HepG2 (cell line): ENCODE measurements around the gene DNAJC10. TPM values are rescaled to one million over a fixed set of nuclear protein-coding genes. Genes with fewer than 3 reads are reported as not detected.

ENCODE experiments used
- ATAC-seq: fragments of 200-7000 bp; cut with Tn5 transposase; 3 replicates; pipeline ENCODE4 v1.9.1; 2020; ENCODE audit warnings: mild to moderate bottlenecking, moderate library complexity
- BruUV-seq: library from RNA; stranded (reverse); fragments of 400-500 nt; replicated peaks from 2 replicates; lab custom pipeline; 2021; lab: Mats Ljungman, UMichigan
- CTCF ChIA-PET: fragments of 300-600 bp; formaldehyde crosslinking; extraction: SDS; loops from one replicate; lab custom pipeline; 2021; ENCODE audit warnings: low total read pairs, inconsistent platforms, low intra/inter-chr PET ratio; lab: Yijun Ruan, JAX
- POLR2A ChIA-PET: fragments of 350-600 bp; sonication (Branson Sonifier 250); formaldehyde crosslinking; loops from one replicate; lab custom pipeline; 2020; ENCODE audit warnings: antibody characterized with exemption, inconsistent platforms; lab: Yijun Ruan, JAX
- DNase-seq: peaks from one replicate; pipeline ENCODE4 v3.0.0-alpha.2; 2015; ENCODE audit warnings: low spot score
- FAIRE-seq: peaks from 3 replicates; lab custom pipeline; 2011; peaks lifted over from hg19 to GRCh38; lab: Jason Lieb, UNC
- H2AFZ ChIP-seq: one replicate; pipeline ENCODE4 v1.6.1; 2011; ENCODE audit warnings: low read length, inconsistent platforms
- H3K27ac ChIP-seq: fragments of 300-600 bp; 3 replicates; pipeline ENCODE4 v1.8.0; 2011; ENCODE audit warnings: mixed run types, mild to moderate bottlenecking, mixed read lengths, low read length, inconsistent platforms; ENCODE audit not compliant: insufficient read depth; ENCODE audit errors: extremely low read length
- H3K27me3 ChIP-seq, 2 experiments: fragments of 200-600 bp in 1 of 2; 2 replicates in 1 of 2; 3 replicates in 1 of 2; pipeline versions ENCODE4 v1.6.0 to v1.8.0; 2011; ENCODE audit warnings: low read length in 2 of 2, mild to moderate bottlenecking in 2 of 2, moderate library complexity in 2 of 2, inconsistent platforms in 1 of 2; ENCODE audit not compliant: insufficient read depth in 2 of 2, control insufficient read depth in 1 of 2
- H3K36me3 ChIP-seq, 2 experiments: fragments of 200-600 bp in 1 of 2; replicated peaks in 1 of 2; 2 replicates in 1 of 2; 3 replicates in 1 of 2; pipeline versions ENCODE4 v1.5.1 to v1.8.0; 2011; ENCODE audit warnings: low read length in 2 of 2, inconsistent platforms in 1 of 2; ENCODE audit not compliant: insufficient read depth in 2 of 2, control insufficient read depth in 1 of 2
- H3K4me1 ChIP-seq: 2 replicates; pipeline ENCODE4 v1.5.1; 2012; ENCODE audit warnings: low read length, inconsistent platforms; ENCODE audit not compliant: insufficient read depth
- H3K4me2 ChIP-seq: 2 replicates; pipeline ENCODE4 v1.6.0; 2011; ENCODE audit warnings: low read depth, low read length, inconsistent platforms
- H3K4me3 ChIP-seq, 3 experiments: fragments of 200-600 bp in 1 of 3; sonication (generic), shearing (Covaris generic) in 1 of 3; replicated peaks in 1 of 3; 2 replicates each; pipeline ENCODE4 v1.5.1; 2011 to 2016; ENCODE audit warnings: low read length in 3 of 3, inconsistent platforms in 2 of 3, low read depth in 2 of 3, mild to moderate bottlenecking in 2 of 3, control low read depth in 1 of 3, mixed read lengths in 1 of 3; ENCODE audit not compliant: insufficient read depth in 1 of 3
- H3K79me2 ChIP-seq: one replicate; pipeline ENCODE4 v1.6.1; 2011; ENCODE audit warnings: low read length, inconsistent platforms; ENCODE audit not compliant: insufficient read depth
- H3K9ac ChIP-seq: 2 replicates; pipeline ENCODE4 v1.6.0; 2011; ENCODE audit warnings: mild to moderate bottlenecking, low read depth, low read length, inconsistent platforms; ENCODE audit not compliant: insufficient read depth
- H3K9me3 ChIP-seq: 2 replicates; pipeline ENCODE4 v1.5.1; 2012; ENCODE audit warnings: mild to moderate bottlenecking, low read length
- H4K20me1 ChIP-seq: 2 replicates; pipeline ENCODE4 v1.6.0; 2011; ENCODE audit warnings: inconsistent platforms, mild to moderate bottlenecking, low read length, moderate library complexity; ENCODE audit not compliant: insufficient read depth
- ARID2 ChIP-seq: sonication (generic); formaldehyde crosslinking; IDR thresholded peaks from 2 replicates; pipeline ENCODE4 v1.8.1; 2022; ENCODE audit warnings: mild to moderate bottlenecking, missing genetic modification reagents, borderline replicate concordance
- HES4 ChIP-seq: sonication (generic); formaldehyde crosslinking; IDR thresholded peaks from 2 replicates; pipeline ENCODE4 v1.9.0; 2021; ENCODE audit warnings: mild to moderate bottlenecking, missing genetic modification reagents, borderline replicate concordance
- HMGXB4 ChIP-seq, 2 experiments: sonication (generic) in 1 of 2; formaldehyde crosslinking in 1 of 2; IDR thresholded peaks; 2 replicates each; pipeline versions ENCODE4 v1.4.0 to v1.6.1; 2018 to 2020; ENCODE audit warnings: missing genetic modification reagents in 2 of 2, borderline replicate concordance in 1 of 2, low read depth in 1 of 2, mild to moderate bottlenecking in 1 of 2, missing biosample characterization in 1 of 2
- MBNL3 ChIP-seq: fragments of 250-450 bp; sonication (Bioruptor Pico); conservative IDR thresholded peaks from 2 replicates; pipeline ENCODE4 v1.8.0; 2022; ENCODE audit warnings: mild to moderate bottlenecking, inconsistent platforms
- NCOA5 ChIP-seq: sonication (generic); formaldehyde crosslinking; IDR thresholded peaks from 2 replicates; pipeline ENCODE4 v1.4.0; 2020; ENCODE audit warnings: missing genetic modification reagents
- PHB2 ChIP-seq: fragments of 450-650 bp; IDR thresholded peaks from 2 replicates; pipeline ENCODE4 v1.6.1; 2018; ENCODE audit not compliant: partially characterized antibody
- SUZ12 ChIP-seq: fragments of 150-350 bp; IDR thresholded peaks from 2 replicates; pipeline ENCODE4 v1.6.1; 2014; ENCODE audit warnings: low read depth, low read length
- TEAD2 ChIP-seq: sonication (generic); formaldehyde crosslinking; IDR thresholded peaks from 2 replicates; pipeline ENCODE4 v1.9.0; 2021; ENCODE audit warnings: missing genetic modification reagents
- ZNF296 ChIP-seq: sonication (generic); formaldehyde crosslinking; conservative IDR thresholded peaks from 2 replicates; pipeline ENCODE4 v1.5.0; 2020; ENCODE audit warnings: mild to moderate bottlenecking, missing genetic modification reagents
- ZNF496 ChIP-seq: sonication (generic); formaldehyde crosslinking; IDR thresholded peaks from 2 replicates; pipeline ENCODE4 v1.8.1; 2023; ENCODE audit warnings: mild to moderate bottlenecking, moderate library complexity, missing genetic modification reagents; ENCODE audit not compliant: insufficient replicate concordance
- ZNF567 ChIP-seq: sonication (generic); formaldehyde crosslinking; IDR thresholded peaks from 2 replicates; pipeline ENCODE4 v1.8.1; 2023; ENCODE audit warnings: mild to moderate bottlenecking, missing genetic modification reagents, borderline replicate concordance
- WGBS: methylation state at CpG from one replicate; pipeline ENCODE4 v1.1.6; 2017; ENCODE audit warnings: low lambda C conversion rate; 5-methylcytosine and 5-hydroxymethylcytosine counted together
- in situ Hi-C: cut with HindIII; loops from 2 replicates; pipeline ENCODE4 v1.10.0; 2017; ENCODE audit warnings: low pct_unique_long_range_greater_than_20kb; ENCODE audit not compliant: extremely low pct_ligation_motif_present
- intact Hi-C: fragments of 100-400 bp; cut with micrococcal nuclease; formaldehyde crosslinking; loops from one replicate; pipeline ENCODE4 v1.10.0; 2022; ENCODE audit not compliant: unreplicated experiment
- polyA plus RNA-seq, 8 experiments: library from polyadenylated mRNA; depleted of rRNA in 3 of 8; stranded (reverse) in 7 of 8; unstranded in 1 of 8; fragments of >200 nt; fragmentation: Illumina TruSeq in 4 of 8; extraction: Trizol in 4 of 8; gene quantifications; 2 replicates each; pipeline versions ENCODE4 v1.2.1 to v1.2.3, GENCODE V29; 2011 to 2016; ENCODE audit warnings: low read depth in 4 of 8, missing spikeins in 1 of 8, mixed read lengths in 1 of 8; ENCODE audit not compliant: insufficient read depth in 1 of 8
- total RNA-seq, 5 experiments: library from RNA; depleted of rRNA; stranded (reverse); fragments of >200 nt; fragmentation: Illumina TruSeq; extraction: Trizol; gene quantifications; 2 replicates each; pipeline ENCODE4 v1.2.3, GENCODE V29; 2016; ENCODE audit warnings: low read depth in 1 of 5
- TF ChIP-seq, protein P1 (sequence below): sonication (generic); formaldehyde crosslinking; IDR thresholded peaks from 2 replicates; pipeline ENCODE4 v1.9.0; 2021; ENCODE audit warnings: missing genetic modification reagents, borderline replicate concordance

Gene DNAJC10
- total and polyA plus RNA-seq, 2 of the 13 experiments (the other 11 are each of a cell fraction or from before 2014, with no cell fraction given) = 44.1 to 178 TPM

GRCh38 chr2:182705761-182706160 is 10.3 kb upstream of the DNAJC10 start:
- Histone ChIP-seq H3K9ac (no peak overlapping the region), H3K4me1 (no peaks in the 10 kb centered on the region), H3K9me3 (no peaks in the 10 kb centered on the region), H4K20me1 (no peaks in the 10 kb centered on the region), H3K4me3 (no peak overlapping the region), H3K36me3 (no peaks in the 10 kb centered on the region), H3K4me2 (no peak overlapping the region), H3K27ac (no peak overlapping the region), H3K27me3 (no peaks in the 10 kb centered on the region), H2AFZ (no peak overlapping the region), H3K79me2 (no peaks in the 10 kb centered on the region)
- FAIRE-seq = no peak
- no peak for ATAC-seq
- ChIA-PET POLR2A (no interaction called here), CTCF (no interaction called here)
- 19% methylated on average over 1 of the region's 1 CpG for WGBS
- intact Hi-C loops (no loop called here), in situ Hi-C loops (no loop called here)
- no peak for TF ChIP-seq MBNL3 (CRISPR knock-in tag)
- no peak for TF ChIP-seq TEAD2
- TF ChIP-seq ZNF496 (CRISPR knock-in tag) = no peak
- TF ChIP-seq ZNF296 (CRISPR knock-in tag) = no peak
- no TSS peak for BruUV-seq
- DNase-seq = no peak

GRCh38 chr2:182706751-182707150 is 9.3 kb upstream of the DNAJC10 start:
- intact Hi-C loops (no loop called here), in situ Hi-C loops (no loop called here)
- Histone ChIP-seq H2AFZ (no peak overlapping the region), H3K4me1 (no peaks in the 10 kb centered on the region), H3K4me3 (no peak overlapping the region), H3K9me3 (no peaks in the 10 kb centered on the region), H3K9ac (no peak overlapping the region), H3K79me2 (no peaks in the 10 kb centered on the region), H3K27me3 (no peaks in the 10 kb centered on the region), H4K20me1 (no peaks in the 10 kb centered on the region), H3K4me2 (no peak overlapping the region), H3K27ac (no peak overlapping the region), H3K36me3 (no peaks in the 10 kb centered on the region)
- 50% methylated on average over 2 of the region's 2 CpGs for WGBS
- POLR2A ChIA-PET = no interaction called here
- FAIRE-seq (no peak), DNase-seq (no peak), ATAC-seq (no peak)
- CTCF ChIA-PET = no interaction called here
- BruUV-seq = no TSS peak
- TF ChIP-seq PHB2 (no peak), HMGXB4 (CRISPR knock-in tag; IDR thresholded peaks at IDR 0.05; ENCODE audit: borderline replicate concordance in 1 of 2, low read depth in 1 of 2) (no peak), SUZ12 (no peak), NCOA5 (CRISPR knock-in tag) (no peak), ARID2 (CRISPR knock-in tag) (no peak), HES4 (CRISPR knock-in tag) (no peak), ZNF567 (no peak)
- TF ChIP-seq, protein P1, sequence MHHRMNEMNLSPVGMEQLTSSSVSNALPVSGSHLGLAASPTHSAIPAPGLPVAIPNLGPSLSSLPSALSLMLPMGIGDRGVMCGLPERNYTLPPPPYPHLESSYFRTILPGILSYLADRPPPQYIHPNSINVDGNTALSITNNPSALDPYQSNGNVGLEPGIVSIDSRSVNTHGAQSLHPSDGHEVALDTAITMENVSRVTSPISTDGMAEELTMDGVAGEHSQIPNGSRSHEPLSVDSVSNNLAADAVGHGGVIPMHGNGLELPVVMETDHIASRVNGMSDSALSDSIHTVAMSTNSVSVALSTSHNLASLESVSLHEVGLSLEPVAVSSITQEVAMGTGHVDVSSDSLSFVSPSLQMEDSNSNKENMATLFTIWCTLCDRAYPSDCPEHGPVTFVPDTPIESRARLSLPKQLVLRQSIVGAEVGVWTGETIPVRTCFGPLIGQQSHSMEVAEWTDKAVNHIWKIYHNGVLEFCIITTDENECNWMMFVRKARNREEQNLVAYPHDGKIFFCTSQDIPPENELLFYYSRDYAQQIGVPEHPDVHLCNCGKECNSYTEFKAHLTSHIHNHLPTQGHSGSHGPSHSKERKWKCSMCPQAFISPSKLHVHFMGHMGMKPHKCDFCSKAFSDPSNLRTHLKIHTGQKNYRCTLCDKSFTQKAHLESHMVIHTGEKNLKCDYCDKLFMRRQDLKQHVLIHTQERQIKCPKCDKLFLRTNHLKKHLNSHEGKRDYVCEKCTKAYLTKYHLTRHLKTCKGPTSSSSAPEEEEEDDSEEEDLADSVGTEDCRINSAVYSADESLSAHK (CRISPR knock-in tag) = no peak
